HG03342 (cell line): ENCODE data around the gene RELCH.
"Not testable (repeated sequence)": the region's sequence is repeated elsewhere in the genome, so short reads cannot be mapped to it uniquely, and the experiment has no call there.

Source experiments
- ATAC-seq: cut with Tn5 transposase; IDR thresholded peaks from one replicate; pipeline ENCODE4 v1.9.1; 2021; ENCODE audit warnings: mild to moderate bottlenecking, moderate library complexity; ENCODE audit not compliant: unreplicated experiment

Gene RELCH, protein sequence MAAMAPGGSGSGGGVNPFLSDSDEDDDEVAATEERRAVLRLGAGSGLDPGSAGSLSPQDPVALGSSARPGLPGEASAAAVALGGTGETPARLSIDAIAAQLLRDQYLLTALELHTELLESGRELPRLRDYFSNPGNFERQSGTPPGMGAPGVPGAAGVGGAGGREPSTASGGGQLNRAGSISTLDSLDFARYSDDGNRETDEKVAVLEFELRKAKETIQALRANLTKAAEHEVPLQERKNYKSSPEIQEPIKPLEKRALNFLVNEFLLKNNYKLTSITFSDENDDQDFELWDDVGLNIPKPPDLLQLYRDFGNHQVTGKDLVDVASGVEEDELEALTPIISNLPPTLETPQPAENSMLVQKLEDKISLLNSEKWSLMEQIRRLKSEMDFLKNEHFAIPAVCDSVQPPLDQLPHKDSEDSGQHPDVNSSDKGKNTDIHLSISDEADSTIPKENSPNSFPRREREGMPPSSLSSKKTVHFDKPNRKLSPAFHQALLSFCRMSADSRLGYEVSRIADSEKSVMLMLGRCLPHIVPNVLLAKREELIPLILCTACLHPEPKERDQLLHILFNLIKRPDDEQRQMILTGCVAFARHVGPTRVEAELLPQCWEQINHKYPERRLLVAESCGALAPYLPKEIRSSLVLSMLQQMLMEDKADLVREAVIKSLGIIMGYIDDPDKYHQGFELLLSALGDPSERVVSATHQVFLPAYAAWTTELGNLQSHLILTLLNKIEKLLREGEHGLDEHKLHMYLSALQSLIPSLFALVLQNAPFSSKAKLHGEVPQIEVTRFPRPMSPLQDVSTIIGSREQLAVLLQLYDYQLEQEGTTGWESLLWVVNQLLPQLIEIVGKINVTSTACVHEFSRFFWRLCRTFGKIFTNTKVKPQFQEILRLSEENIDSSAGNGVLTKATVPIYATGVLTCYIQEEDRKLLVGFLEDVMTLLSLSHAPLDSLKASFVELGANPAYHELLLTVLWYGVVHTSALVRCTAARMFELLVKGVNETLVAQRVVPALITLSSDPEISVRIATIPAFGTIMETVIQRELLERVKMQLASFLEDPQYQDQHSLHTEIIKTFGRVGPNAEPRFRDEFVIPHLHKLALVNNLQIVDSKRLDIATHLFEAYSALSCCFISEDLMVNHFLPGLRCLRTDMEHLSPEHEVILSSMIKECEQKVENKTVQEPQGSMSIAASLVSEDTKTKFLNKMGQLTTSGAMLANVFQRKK

DNA sequence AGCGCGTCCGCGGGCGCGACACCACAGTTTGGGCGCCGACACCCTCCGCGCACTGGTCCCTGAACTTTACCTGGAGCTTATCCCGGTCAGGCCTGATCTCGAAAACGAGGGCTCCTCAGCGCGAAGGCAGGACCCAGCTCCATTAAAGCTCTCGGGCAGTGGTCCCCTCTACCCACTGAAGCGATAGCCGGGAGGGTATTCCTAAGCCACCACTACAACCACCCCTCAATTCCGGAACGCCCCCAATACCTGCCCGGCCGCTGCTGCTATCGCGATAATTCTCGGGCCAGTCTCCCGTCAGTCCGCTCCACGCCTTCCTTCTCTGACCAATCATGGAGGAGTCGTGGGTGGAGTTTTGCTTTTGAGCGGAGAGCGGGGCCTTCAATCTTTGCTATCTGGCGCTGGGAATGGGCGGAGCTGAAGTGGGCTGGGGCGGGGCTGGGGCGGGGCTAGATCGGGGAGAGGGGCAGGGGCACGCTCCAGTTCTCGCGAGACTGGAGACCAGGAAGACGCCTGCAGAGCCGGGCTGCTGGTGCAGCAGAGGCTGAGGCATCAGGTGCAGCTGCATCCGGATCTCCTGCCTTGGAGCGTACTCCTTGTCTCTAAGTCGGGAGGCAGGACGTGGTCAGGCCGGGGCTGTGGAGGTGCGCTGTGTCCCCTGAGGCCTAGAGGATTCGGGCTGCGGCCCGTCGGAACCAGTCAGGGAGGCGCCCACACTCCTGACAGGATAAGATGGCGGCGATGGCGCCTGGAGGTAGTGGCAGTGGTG is at the start of gene RELCH, which contains the start of gene PIGN:
RELCH (plus strand) TSS at position 482 of the 769 bp plus-strand sequence; CDS start at position 733, 251 bp downstream.
PIGN (minus strand) TSS at position 283 of the 769 bp plus-strand sequence. CDS start 25,703 bp downstream, outside the sequence.
- peak; percentile 89 for ATAC-seq

GRCh38 chr18:62138461-62139235 is 48.4 kb upstream of the RELCH start:
- no peak for ATAC-seq

DNA sequence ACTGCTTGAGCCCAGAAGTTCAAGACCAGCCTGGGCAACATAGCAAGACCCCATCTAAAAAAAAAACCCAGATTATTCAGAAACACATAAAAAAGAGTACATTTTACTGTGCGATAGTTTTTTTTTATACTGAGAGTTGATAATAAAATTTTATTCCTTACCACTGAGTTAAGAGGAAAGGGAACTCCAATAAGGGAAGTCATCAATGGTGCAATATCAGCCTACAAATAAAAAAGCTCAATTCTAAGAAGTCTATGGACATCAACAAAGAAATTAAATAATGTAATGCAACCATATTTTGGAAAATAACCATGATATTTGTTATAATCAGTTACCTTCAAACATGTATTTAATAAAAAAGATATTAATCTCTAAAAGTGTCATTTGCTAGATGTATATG is 46.8 kb upstream of the RELCH start:
- no peak for ATAC-seq

GRCh38 chr18:62144338-62144737 is 42.7 kb upstream of the RELCH start:
- ATAC-seq, result no peak

DNA sequence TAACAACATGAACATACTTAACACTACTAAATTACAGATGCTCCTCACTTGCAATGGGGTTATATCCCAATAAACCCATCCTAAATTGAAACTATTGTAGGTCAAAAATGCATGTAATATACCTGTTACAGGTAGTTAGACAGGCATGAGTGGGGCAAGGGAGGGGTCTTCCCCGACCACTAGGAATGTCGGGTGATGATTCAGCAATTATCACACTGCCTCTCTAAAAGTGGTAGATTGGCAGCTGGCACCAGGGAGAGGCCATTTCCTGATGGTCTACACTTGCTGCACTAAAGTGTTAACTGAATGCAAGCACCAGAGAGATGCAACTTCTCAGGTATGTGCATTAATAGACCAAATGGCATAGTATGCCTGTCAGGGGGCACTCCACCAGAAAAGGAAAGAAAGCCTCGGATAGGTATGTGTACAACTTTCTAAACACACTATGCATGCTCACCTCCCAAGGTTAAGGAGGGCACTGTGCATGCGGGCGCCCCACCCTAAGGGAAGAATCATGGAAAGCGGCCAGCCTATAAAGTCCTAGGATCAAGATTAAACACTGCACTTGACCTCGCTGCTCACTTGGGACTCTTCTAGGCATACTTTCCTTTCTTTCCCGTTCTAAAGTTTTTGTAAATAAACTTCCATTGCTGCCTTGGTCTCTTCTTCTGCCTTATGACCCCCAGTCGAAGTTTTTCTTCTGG is 35.8 kb upstream of the RELCH start:
- no peak for ATAC-seq

- no peak for ATAC-seq
Observed at GRCh38 chr18:62152844-62153243, 34.2 kb upstream of the RELCH start.

GRCh38 chr18:62157843-62158242 is 29.2 kb upstream of the RELCH start:
- no peak for ATAC-seq

GRCh38 chr18:62164310-62164709 is 22.7 kb upstream of the RELCH start:
- no peak for ATAC-seq

GRCh38 chr18:62164855-62165487 is 22.1 kb upstream of the RELCH start:
- ATAC-seq, result no peak

- ATAC-seq, result no peak
Observed at GRCh38 chr18:62165583-62165982, 21.5 kb upstream of the RELCH start.

GRCh38 chr18:62166524-62166923 is 20.5 kb upstream of the RELCH start:
- not testable (repeated sequence) for ATAC-seq

GRCh38 chr18:62170857-62171256 is 16.2 kb upstream of the RELCH start:
- ATAC-seq, result no peak

DNA sequence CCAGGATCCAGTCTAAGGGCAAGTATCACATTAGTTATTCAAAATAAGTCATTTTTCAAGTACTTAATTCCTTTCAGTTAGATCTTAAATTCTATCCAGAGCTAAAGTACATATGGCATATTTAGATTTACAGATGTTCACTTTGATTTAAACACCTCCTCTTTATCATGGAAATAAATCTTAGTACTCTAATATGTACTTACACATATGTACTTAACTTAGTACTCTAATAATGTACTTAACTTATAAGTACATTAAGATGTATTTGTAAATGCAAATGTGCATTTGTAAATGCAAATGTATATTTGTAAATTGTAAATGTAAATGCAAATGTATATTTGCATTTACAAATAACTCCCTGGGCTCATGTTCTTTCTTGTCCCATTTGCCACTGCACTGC is 14.8 kb upstream of the RELCH start:
- no peak for ATAC-seq

- no peak for ATAC-seq
Observed at GRCh38 chr18:62175521-62175920, 11.5 kb upstream of the RELCH start.

DNA sequence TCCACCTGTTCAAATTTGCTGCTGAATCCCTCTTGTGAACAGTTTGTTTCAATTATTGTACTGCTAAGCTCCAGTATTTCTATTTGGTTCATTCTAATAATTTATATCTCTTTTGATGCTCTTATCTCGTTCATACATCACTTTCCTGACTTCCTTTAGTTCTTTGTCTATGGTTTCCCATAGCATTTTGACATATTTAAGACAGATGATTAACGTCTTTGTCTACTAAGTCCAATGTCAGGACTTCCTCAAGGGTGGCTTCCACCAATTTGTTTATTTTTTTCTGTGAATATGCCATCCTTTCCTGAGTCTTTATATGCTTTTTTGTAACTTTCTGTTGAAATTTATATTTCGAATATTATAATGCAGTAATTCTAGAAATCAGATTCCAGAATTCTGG is 9.8 kb upstream of the RELCH start:
- no peak for ATAC-seq

- ATAC-seq, result no peak
Observed at GRCh38 chr18:62179213-62179612, 7.8 kb upstream of the RELCH start.

DNA sequence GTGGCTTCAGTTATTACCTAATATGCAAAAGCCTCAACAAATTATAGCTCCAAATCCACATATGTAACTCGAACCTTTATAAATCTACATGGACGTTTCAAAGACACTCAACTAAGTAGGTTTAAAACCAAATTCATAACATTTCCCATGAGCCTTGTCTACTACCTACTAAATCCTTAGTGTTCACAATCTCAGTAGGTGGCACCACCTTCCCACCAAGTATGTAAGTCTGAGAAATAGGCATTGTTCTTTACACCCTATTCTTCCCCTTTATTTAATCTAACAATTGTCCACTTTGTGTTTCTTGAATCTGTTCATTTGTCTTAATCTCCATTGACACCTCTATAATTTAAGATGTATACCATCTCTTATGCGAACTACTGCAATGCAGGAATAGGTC is 4.8 kb upstream of the RELCH start:
- ATAC-seq, result no peak

DNA sequence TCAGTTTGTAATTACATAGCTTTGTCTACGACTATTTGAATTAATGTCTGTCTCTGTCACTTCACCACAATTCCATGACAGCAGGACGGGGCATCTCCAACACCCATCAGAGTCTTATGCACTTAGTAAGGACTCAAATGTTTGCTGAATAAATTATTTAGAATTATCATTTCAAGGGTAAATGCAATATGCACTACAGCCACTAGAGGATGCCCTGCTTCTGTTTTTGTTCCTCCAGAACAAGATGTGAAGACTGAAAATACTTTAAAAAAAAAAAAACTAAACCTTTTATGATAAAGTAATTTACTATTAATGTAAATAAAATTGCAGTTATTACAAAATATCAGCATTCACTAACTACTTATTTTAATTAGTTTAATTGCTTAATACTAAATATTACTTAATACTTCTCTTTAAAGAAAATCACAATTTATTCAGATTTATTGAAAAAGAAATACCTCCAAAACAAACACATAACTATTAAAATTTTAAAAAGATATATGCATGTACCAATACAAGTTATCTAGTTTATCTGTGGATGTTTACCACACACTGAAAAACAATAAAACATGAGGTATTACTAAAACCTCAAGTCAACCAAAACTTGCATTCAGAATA is 3.4 kb upstream of the RELCH start:
- no peak for ATAC-seq
